Breast epithelium (tissue), 3 donors: ENCODE results near the gene DIRAS1.

Experiments
- POLR2A ChIP-seq: fragments of 450-650 bp; IDR thresholded peaks from one replicate; pipeline ENCODE4 v1.6.1; 2016; ENCODE audit warnings: antibody characterized with exemption, mild to moderate bottlenecking, moderate library complexity
- TF ChIP-seq, protein P1 (sequence below), 3 donors: fragments of 450-650 bp; IDR thresholded peaks; one replicate each; pipeline ENCODE4 v1.5.1; 2016 to 2017; ENCODE audit warnings: antibody characterized with exemption in 3 of 3, mild to moderate bottlenecking in 3 of 3, moderate library complexity in 3 of 3

DNA sequence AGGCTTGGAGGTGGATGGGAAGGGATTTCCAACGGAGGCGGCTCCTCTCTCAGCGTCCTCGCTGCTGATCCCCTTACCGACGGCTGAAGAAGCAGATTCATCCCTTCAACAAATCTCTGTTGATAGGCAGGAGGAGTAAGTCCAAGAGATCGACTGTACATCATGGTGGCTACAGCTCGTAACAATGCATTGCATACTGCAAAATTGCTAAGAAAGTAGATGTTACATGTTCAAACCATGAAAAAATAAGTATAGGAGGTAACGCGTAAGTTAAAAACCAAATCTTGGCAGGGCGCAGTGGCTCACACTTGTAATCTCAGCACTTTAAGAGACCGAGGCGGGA lies 19.1 kb upstream of the DIRAS1 start:
- TF ChIP-seq, protein P1, sequence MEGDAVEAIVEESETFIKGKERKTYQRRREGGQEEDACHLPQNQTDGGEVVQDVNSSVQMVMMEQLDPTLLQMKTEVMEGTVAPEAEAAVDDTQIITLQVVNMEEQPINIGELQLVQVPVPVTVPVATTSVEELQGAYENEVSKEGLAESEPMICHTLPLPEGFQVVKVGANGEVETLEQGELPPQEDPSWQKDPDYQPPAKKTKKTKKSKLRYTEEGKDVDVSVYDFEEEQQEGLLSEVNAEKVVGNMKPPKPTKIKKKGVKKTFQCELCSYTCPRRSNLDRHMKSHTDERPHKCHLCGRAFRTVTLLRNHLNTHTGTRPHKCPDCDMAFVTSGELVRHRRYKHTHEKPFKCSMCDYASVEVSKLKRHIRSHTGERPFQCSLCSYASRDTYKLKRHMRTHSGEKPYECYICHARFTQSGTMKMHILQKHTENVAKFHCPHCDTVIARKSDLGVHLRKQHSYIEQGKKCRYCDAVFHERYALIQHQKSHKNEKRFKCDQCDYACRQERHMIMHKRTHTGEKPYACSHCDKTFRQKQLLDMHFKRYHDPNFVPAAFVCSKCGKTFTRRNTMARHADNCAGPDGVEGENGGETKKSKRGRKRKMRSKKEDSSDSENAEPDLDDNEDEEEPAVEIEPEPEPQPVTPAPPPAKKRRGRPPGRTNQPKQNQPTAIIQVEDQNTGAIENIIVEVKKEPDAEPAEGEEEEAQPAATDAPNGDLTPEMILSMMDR (IDR thresholded peaks at IDR 0.05) = no peak
- TF ChIP-seq POLR2A = no peak
